Activated CD8-positive, alpha-beta T cell treated with anti-CD3 and anti-CD28 coated beads for 36 hours (primary cell): ENCODE data around the gene MYPN. TPM values are rescaled to one million over a fixed set of nuclear protein-coding genes. Genes with fewer than 3 reads are reported as not detected.

Source experiments
- ATAC-seq: fragments of 200-7000 bp; cut with Tn5 transposase; one replicate; pipeline ENCODE4 v1.10.0; 2021; ENCODE audit warnings: mild to moderate bottlenecking, moderate library complexity
- CTCF ChIA-PET: fragments of 350-600 bp; sonication (Branson Sonifier 250); formaldehyde crosslinking; loops from one replicate; lab custom pipeline; 2021; ENCODE audit warnings: antibody characterized with exemption; lab: Charles Lee
- POLR2A ChIA-PET: fragments of 350-600 bp; sonication (Branson Sonifier 250); formaldehyde crosslinking; loops from one replicate; lab custom pipeline; 2021; ENCODE audit warnings: antibody characterized with exemption; lab: Charles Lee
- DNase-seq: peaks from one replicate; pipeline ENCODE4 v3.0.0-alpha.2; 2020
- H3K27ac Mint-ChIP-seq: one replicate; pipeline ENCODE4 v1.8.0; 2021; ENCODE audit warnings: mild to moderate bottlenecking, mixed read lengths
- H3K27me3 Mint-ChIP-seq: one replicate; pipeline ENCODE4 v1.8.0; 2021; ENCODE audit warnings: mixed read lengths
- H3K36me3 Mint-ChIP-seq: one replicate; pipeline ENCODE4 v1.8.0; 2021; ENCODE audit warnings: low read depth, mixed read lengths
- H3K4me1 Mint-ChIP-seq: one replicate; pipeline ENCODE4 v1.8.0; 2021; ENCODE audit warnings: low read depth, mixed read lengths
- H3K4me3 Mint-ChIP-seq: one replicate; pipeline ENCODE4 v1.8.0; 2021; ENCODE audit warnings: mild to moderate bottlenecking, moderate library complexity, mixed read lengths
- H3K9me3 Mint-ChIP-seq: one replicate; pipeline ENCODE4 v1.8.0; 2021; ENCODE audit warnings: mixed read lengths
- intact Hi-C: fragments of 100-400 bp; cut with micrococcal nuclease; formaldehyde crosslinking; loops from one replicate; pipeline ENCODE4 v1.10.0; 2022
- total RNA-seq, 2 experiments: library from RNA; stranded (reverse); gene quantifications; one replicate each; pipeline ENCODE4 v1.2.3, GENCODE V29; 2021
- TF ChIP-seq, protein P1 (sequence below): fragments of 200-600 bp; IDR thresholded peaks from one replicate; pipeline ENCODE4 v1.8.0; 2022; ENCODE audit warnings: antibody characterized with exemption, mild to moderate bottlenecking

MYPN gene
- total RNA-seq, 2 experiments from 2014 or later = not detected

DNA sequence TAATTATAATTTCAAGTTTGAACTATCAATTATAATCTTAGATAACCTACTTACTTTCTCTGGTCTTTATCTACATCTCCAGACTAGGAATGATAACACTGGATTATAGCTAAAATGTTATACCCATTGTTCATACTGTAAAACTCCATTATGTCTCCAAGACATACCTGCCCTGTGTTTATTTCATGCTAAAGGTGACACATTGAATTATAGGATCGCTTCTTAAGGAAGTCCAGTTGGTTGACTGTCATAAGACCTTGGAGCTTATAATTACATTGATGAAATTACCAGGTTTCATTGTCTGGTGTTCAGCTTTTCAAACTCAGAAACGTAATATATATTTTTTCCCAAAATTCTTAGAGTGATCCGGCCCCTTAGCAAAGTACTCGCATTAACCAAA, 18.7 kb upstream of the MYPN start:
- H3K4me3 Mint-ChIP-seq = no peak overlapping the region
- DNase-seq = no peak
- TF ChIP-seq, protein P1, sequence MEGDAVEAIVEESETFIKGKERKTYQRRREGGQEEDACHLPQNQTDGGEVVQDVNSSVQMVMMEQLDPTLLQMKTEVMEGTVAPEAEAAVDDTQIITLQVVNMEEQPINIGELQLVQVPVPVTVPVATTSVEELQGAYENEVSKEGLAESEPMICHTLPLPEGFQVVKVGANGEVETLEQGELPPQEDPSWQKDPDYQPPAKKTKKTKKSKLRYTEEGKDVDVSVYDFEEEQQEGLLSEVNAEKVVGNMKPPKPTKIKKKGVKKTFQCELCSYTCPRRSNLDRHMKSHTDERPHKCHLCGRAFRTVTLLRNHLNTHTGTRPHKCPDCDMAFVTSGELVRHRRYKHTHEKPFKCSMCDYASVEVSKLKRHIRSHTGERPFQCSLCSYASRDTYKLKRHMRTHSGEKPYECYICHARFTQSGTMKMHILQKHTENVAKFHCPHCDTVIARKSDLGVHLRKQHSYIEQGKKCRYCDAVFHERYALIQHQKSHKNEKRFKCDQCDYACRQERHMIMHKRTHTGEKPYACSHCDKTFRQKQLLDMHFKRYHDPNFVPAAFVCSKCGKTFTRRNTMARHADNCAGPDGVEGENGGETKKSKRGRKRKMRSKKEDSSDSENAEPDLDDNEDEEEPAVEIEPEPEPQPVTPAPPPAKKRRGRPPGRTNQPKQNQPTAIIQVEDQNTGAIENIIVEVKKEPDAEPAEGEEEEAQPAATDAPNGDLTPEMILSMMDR = no peak
- no peak overlapping the region for H3K27ac Mint-ChIP-seq
- intact Hi-C loops = no loop called here
- H3K27me3 Mint-ChIP-seq = peaks cover 6% of the 10 kb centered on the region
- no peaks in the 10 kb centered on the region for H3K9me3 Mint-ChIP-seq
- ChIA-PET POLR2A (no interaction called here), CTCF (interaction anchor here (1.2 to 1.6 kb wide), 2 partner anchors 11 to 66 kb away, joined by 3 to 4 read pairs; no protein-coding TSS in a partner anchor)
- H3K4me1 Mint-ChIP-seq = peaks cover 10% of the 10 kb centered on the region
- no peaks in the 10 kb centered on the region for H3K36me3 Mint-ChIP-seq
- no peak for ATAC-seq

DNA sequence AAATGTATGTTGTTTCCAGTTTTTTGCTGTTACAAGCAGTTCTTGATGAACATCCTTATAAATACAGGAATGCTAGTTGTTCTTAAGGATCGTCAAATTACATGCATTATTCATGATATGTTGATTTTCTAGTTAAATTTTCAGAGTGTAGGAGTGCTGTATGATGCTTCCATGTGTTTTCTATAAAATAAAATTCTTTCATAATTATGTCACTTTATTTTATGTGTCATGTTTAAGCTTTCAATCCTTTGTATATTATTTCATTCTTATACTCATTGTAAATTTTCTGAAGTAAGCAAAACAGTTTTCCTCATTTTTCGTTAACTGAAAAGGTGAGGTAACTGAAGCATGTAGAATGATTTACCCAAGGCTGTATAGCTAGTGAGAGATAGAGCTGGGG, 16.8 kb upstream of the MYPN start:
- no peak overlapping the region for H3K4me3 Mint-ChIP-seq
- peaks cover 10% of the 10 kb centered on the region for H3K4me1 Mint-ChIP-seq
- ATAC-seq = no peak
- peaks cover 2% of the 10 kb centered on the region for H3K27me3 Mint-ChIP-seq
- ChIA-PET CTCF (interaction anchor here (1.6 kb wide), 1 partner anchor 64 kb away, joined by 3 read pairs; no protein-coding TSS in a partner anchor), POLR2A (no interaction called here)
- intact Hi-C loops = no loop called here
- no peak overlapping the region for H3K27ac Mint-ChIP-seq
- no peaks in the 10 kb centered on the region for H3K36me3 Mint-ChIP-seq
- no peak for DNase-seq
- TF ChIP-seq, protein P1 = no peak
- H3K9me3 Mint-ChIP-seq = no peaks in the 10 kb centered on the region

DNA sequence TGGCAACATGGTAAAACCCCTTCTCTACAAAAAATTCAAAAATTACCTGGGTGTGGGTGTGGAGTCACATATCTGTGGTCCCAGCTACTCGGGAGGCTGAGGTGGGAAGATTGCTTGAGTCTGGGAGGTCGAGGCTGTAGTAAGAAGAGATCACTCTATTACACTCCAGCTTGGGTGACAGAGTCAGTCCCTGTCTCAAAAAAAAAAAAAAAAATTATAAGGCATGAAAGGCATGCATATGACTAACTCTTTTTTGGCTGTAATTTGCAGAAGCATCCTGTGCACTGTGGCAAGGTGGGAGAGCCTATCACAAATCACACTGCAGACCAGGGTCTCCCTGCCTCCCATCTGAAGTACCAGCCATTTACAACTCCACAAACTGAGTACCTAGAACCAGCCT, 14.1 kb upstream of the MYPN start:
- ATAC-seq = no peak
- H3K36me3 Mint-ChIP-seq = no peaks in the 10 kb centered on the region
- ChIA-PET CTCF (no interaction called here), POLR2A (no interaction called here)
- intact Hi-C loops = no loop called here
- no peak overlapping the region for H3K4me3 Mint-ChIP-seq
- DNase-seq = no peak
- H3K9me3 Mint-ChIP-seq = no peaks in the 10 kb centered on the region
- no peaks in the 10 kb centered on the region for H3K27me3 Mint-ChIP-seq
- TF ChIP-seq, protein P1 = no peak
- peaks cover 3% of the 10 kb centered on the region for H3K4me1 Mint-ChIP-seq
- H3K27ac Mint-ChIP-seq = no peak overlapping the region

DNA sequence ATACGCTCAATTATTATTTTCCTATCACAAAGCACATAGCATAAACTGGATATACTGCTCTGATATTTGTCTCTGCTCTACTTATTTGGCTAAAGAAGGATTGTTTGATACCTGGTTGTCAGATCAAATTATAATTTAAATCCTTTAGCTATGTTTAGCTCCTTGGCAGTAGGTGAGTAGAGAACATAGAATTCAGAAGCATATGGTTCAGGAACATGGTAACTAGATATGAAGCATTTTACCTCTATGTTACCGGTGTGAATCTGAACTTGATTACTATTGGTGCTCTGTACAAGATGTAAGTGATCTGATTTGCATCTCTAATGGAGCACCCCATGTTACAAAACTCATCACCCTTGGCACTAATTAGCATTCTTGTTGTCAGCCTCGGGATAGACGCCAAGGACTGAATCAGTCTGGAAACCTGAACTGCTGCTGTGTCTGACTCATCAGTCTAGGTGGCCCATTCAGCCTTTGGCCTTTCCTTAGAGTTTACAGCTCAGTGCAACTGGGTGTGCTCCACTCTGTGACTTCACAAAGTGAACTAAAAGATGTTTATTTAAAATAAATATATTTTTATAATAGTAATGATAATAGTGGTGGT, 12.3 kb upstream of the MYPN start:
- intact Hi-C loops = no loop called here
- ChIA-PET POLR2A (no interaction called here), CTCF (interaction anchor here (0.6 to 1.1 kb wide), 2 partner anchors 58 to 242 kb away, joined by 3 read pairs; no protein-coding TSS in a partner anchor)
- no peaks in the 10 kb centered on the region for H3K36me3 Mint-ChIP-seq
- H3K27ac Mint-ChIP-seq = no peak overlapping the region
- DNase-seq (no peak), ATAC-seq (no peak)
- TF ChIP-seq, protein P1 = no peak
- H3K27me3 Mint-ChIP-seq = no peaks in the 10 kb centered on the region
- no peak overlapping the region for H3K4me3 Mint-ChIP-seq
- H3K9me3 Mint-ChIP-seq = no peaks in the 10 kb centered on the region
- H3K4me1 Mint-ChIP-seq = peaks cover 3% of the 10 kb centered on the region

DNA sequence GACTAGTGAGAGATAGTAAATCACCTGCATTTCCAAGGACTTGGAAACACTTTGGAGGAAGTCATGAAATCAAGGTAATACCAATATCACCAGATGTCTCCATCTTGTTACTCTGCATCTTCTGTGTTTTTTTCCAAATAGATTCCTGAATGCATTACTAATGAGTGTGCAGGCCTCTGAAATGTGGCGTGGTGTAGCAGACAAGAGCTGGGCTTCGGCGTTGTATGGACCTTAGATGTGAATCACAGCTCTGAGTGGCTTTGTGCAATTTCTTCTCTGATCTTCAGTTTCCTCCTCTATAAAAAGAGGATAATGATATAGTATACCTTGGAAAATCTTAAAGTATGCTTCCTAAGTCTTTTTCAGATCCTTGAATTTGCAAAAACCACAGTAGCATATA, 9.6 kb upstream of the MYPN start:
- TF ChIP-seq, protein P1 = no peak
- Mint-ChIP-seq H3K4me1 (peaks cover 3% of the 10 kb centered on the region), H3K27ac (no peak overlapping the region), H3K36me3 (no peaks in the 10 kb centered on the region), H3K4me3 (no peak overlapping the region), H3K27me3 (no peaks in the 10 kb centered on the region), H3K9me3 (no peaks in the 10 kb centered on the region)
- ChIA-PET CTCF (interaction anchor here (1.3 to 1.7 kb wide), 2 partner anchors 56 to 57 kb away, joined by 3 to 4 read pairs; no protein-coding TSS in a partner anchor), POLR2A (no interaction called here)
- intact Hi-C loops = no loop called here
- no peak for ATAC-seq
- DNase-seq = no peak
